A549 (cell line): Measurements from ENCODE around the gene AKR1C3. TPM values are rescaled to one million over a fixed set of nuclear protein-coding genes. Genes with fewer than 3 reads are reported as not detected.

Experiments
- ATAC-seq, 2 experiments: fragments of 200-7000 bp in 1 of 2; fragments of >200 bp in 1 of 2; cut with Nextera tagmentation in 1 of 2; cut with Tn5 transposase in 1 of 2; 3 replicates each; pipeline versions ENCODE4 v1.8.0 to v1.9.1; 2018 to 2020; ENCODE audit warnings: mild to moderate bottlenecking in 1 of 2, moderate library complexity in 1 of 2
- CTCF ChIA-PET: fragments of 300-600 bp; sonication (Branson Sonifier 250); formaldehyde crosslinking; extraction: SDS; loops from one replicate; lab custom pipeline; 2021; ENCODE audit warnings: antibody characterized with exemption, inconsistent platforms; lab: Yijun Ruan, JAX
- POLR2A ChIA-PET: fragments of 350-600 bp; formaldehyde crosslinking; extraction: SDS; loops from one replicate; lab custom pipeline; 2021; ENCODE audit warnings: antibody characterized with exemption, inconsistent platforms; lab: Yijun Ruan, JAX
- DNase-seq, 2 experiments: peaks; one replicate each; pipeline versions ENCODE4 v3.0.0 to v3.0.0-alpha.2; 2011 to 2016; ENCODE audit warnings: low read depth in 1 of 2, low spot score in 1 of 2
- FAIRE-seq: peaks from 2 replicates; lab custom pipeline; 2011; peaks lifted over from hg19 to GRCh38; lab: Jason Lieb, UNC
- H3K27ac ChIP-seq, 2 experiments: fragments of >200 bp; sonication (Bioruptor Twin); formaldehyde crosslinking; 3 replicates each; pipeline ENCODE4 v1.5.1; 2016 to 2017
- H3K4me1 ChIP-seq: fragments of >200 bp; sonication (Bioruptor Twin); formaldehyde crosslinking; 3 replicates; pipeline ENCODE4 v1.6.1; 2016
- H3K4me2 ChIP-seq: fragments of >200 bp; sonication (Bioruptor Twin); formaldehyde crosslinking; 3 replicates; pipeline ENCODE4 v1.6.1; 2016
- H3K4me3 ChIP-seq: fragments of >200 bp; sonication (Bioruptor Twin); formaldehyde crosslinking; 3 replicates; pipeline ENCODE4 v1.5.1; 2016
- H3K9me3 ChIP-seq: fragments of >200 bp; sonication (Bioruptor Twin); formaldehyde crosslinking; 3 replicates; pipeline ENCODE4 v1.6.1; 2016
- EHF ChIP-seq: fragments of 250-450 bp; sonication (Bioruptor Pico); IDR thresholded peaks from 2 replicates; pipeline ENCODE4 v1.5.0; 2020; ENCODE audit warnings: mild to moderate bottlenecking
- EHMT2 ChIP-seq: fragments of 200-600 bp; sonication (generic); IDR thresholded peaks from 2 replicates; pipeline ENCODE4 v1.6.1; 2016; ENCODE audit warnings: antibody characterized with exemption, low read depth, mild to moderate bottlenecking, moderate library complexity
- FOXS1 ChIP-seq: fragments of 250-450 bp; sonication (Bioruptor Pico); IDR thresholded peaks from 2 replicates; pipeline ENCODE4 v1.5.0; 2020; ENCODE audit warnings: mild to moderate bottlenecking, moderate library complexity
- HOXA7 ChIP-seq: fragments of 250-450 bp; sonication (Bioruptor Pico); IDR thresholded peaks from 2 replicates; pipeline ENCODE4 v1.5.0; 2020; ENCODE audit warnings: mild to moderate bottlenecking, moderate library complexity
- HOXB13 ChIP-seq: fragments of 250-450 bp; sonication (Bioruptor Pico); IDR thresholded peaks from 2 replicates; pipeline ENCODE4 v1.5.0; 2020; ENCODE audit warnings: low read depth, mild to moderate bottlenecking, moderate library complexity
- HOXB5 ChIP-seq: fragments of 250-450 bp; sonication (Bioruptor Pico); IDR thresholded peaks from 2 replicates; pipeline ENCODE4 v1.5.0; 2020; ENCODE audit warnings: mild to moderate bottlenecking, moderate library complexity
- JUN ChIP-seq, 2 experiments: fragments of >200 bp; sonication (Bioruptor Twin); formaldehyde crosslinking; IDR thresholded peaks; 2 replicates in 1 of 2; 3 replicates in 1 of 2; pipeline ENCODE4 v1.6.1; 2016 to 2017
- KDM1A ChIP-seq: fragments of 200-600 bp; sonication (generic); IDR thresholded peaks from 2 replicates; pipeline ENCODE4 v1.6.1; 2016; ENCODE audit warnings: low read depth, mild to moderate bottlenecking
- MAFK ChIP-seq: fragments of 450-650 bp; IDR thresholded peaks from 2 replicates; pipeline ENCODE4 v1.6.1; 2014; ENCODE audit not compliant: partially characterized antibody
- NFE2L2 ChIP-seq: fragments of 150-350 bp; conservative IDR thresholded peaks from 2 replicates; pipeline ENCODE4 v1.6.1; 2014; ENCODE audit warnings: low read length
- PHF8 ChIP-seq: fragments of 200-600 bp; sonication (generic); IDR thresholded peaks from 2 replicates; pipeline ENCODE4 v1.6.1; 2016; ENCODE audit warnings: low read depth, mild to moderate bottlenecking, antibody characterized with exemption, moderate library complexity, borderline replicate concordance
- POLR2AphosphoS2 ChIP-seq: conservative IDR thresholded peaks from 2 replicates; pipeline ENCODE4 v1.6.1; 2012; ENCODE audit warnings: low read length, improper control_type of control experiment, inconsistent platforms
- RAD21 ChIP-seq, 2 experiments: fragments of >200 bp in 1 of 2; sonication (Bioruptor Twin) in 1 of 2; formaldehyde crosslinking in 1 of 2; IDR thresholded peaks in 1 of 2; conservative IDR thresholded peaks in 1 of 2; 2 replicates in 1 of 2; 3 replicates in 1 of 2; pipeline ENCODE4 v1.6.1; 2012 to 2018; ENCODE audit warnings: inconsistent platforms in 1 of 2
- ZNF302 ChIP-seq: fragments of 250-450 bp; sonication (Bioruptor Pico); IDR thresholded peaks from 2 replicates; pipeline ENCODE4 v1.9.0; 2021; ENCODE audit warnings: inconsistent platforms, mild to moderate bottlenecking, moderate library complexity
- ZSCAN20 ChIP-seq: fragments of 250-450 bp; sonication (Bioruptor Pico); IDR thresholded peaks from 2 replicates; pipeline ENCODE4 v1.8.0; 2022; ENCODE audit warnings: mild to moderate bottlenecking, moderate library complexity
- WGBS: methylation state at CpG from one replicate; pipeline ENCODE4 v1.1.6; 2017; ENCODE audit errors: missing lambda C conversion rate; 5-methylcytosine and 5-hydroxymethylcytosine counted together
- polyA plus RNA-seq, 4 experiments: library from polyadenylated mRNA; depleted of rRNA in 3 of 4; stranded (reverse); fragments of >200 nt; fragmentation: RNase III in 1 of 4; extraction: RNeasy Plus Mini Kit Qiagen cat#74134 plus additional on column Dnase treatment in 1 of 4; gene quantifications; 2 replicates in 3 of 4; 3 replicates in 1 of 4; pipeline ENCODE4 v1.2.3, GENCODE V29; 2011 to 2017
- TF ChIP-seq, protein P1 (sequence below): fragments of >200 bp; sonication (Bioruptor Twin); formaldehyde crosslinking; IDR thresholded peaks from 2 replicates; pipeline ENCODE4 v1.6.1; 2016
- TF ChIP-seq, protein P2 (sequence below): fragments of 250-450 bp; sonication (Bioruptor Pico); IDR thresholded peaks from 2 replicates; pipeline ENCODE4 v1.5.0; 2020; ENCODE audit warnings: low read depth, mild to moderate bottlenecking, moderate library complexity
- TF ChIP-seq, protein P3 (sequence below): fragments of >200 bp; sonication (Bioruptor Twin); formaldehyde crosslinking; IDR thresholded peaks from 3 replicates; pipeline ENCODE4 v1.5.1; 2016
- TF ChIP-seq, protein P4 (sequence below): IDR thresholded peaks from 2 replicates; pipeline ENCODE4 v1.6.1; 2012
- TF ChIP-seq, protein P5 (sequence below): IDR thresholded peaks from 2 replicates; pipeline ENCODE4 v1.6.1; 2012; ENCODE audit warnings: low read depth, borderline replicate concordance
- TF ChIP-seq, protein P6 (sequence below): fragments of >200 bp; sonication (Bioruptor Twin); formaldehyde crosslinking; IDR thresholded peaks from 3 replicates; pipeline ENCODE4 v1.6.1; 2016

AKR1C3 gene
- polyA plus RNA-seq, 2 of the 4 experiments (the other 2 are of a cell fraction), result 1,998 to 3,820 TPM

DNA sequence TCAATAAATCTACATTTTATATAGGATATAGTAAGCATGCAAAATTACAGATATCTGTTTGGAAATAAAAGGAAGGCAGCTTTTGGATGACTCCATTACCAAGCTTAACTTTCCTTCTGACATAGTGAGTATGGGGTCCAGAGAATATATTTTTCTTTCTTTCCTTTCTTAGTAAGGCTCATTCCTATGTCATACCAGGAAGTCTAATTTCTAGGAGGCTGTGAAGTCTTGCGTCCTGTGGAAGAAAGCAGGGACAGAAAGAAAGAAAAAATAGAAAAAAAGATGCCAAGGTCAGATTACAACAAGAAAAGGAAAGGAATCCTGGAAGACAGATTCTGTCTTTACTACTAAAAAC, 54.4 kb downstream of the AKR1C3 start:
- TF ChIP-seq JUN (IDR thresholded peaks at IDR 0.05) (no peak), RAD21 (conservative IDR thresholded peaks at IDR 0.05 in 1 of 2, IDR thresholded peaks at IDR 0.05 in 1 of 2) (0 out of 5 replicates have a peak, but pooled peaks of 1 of the 2 experiments have one; percentile 1)
- Histone ChIP-seq H3K4me1 (peaks cover 38% of the 10 kb centered on the region), H3K27ac (peak overlapping the region; percentile 95 to 99), H3K4me3 (no peak overlapping the region), H3K9me3 (peaks cover 41% of the 10 kb centered on the region; the same call in 2 of the 3 replicates), H3K4me2 (peak overlapping the region; percentile 72)
- POLR2A ChIA-PET, result no interaction called here
- CTCF ChIA-PET, result interaction anchor here (1.4 kb wide), 1 partner anchor 40 kb away, joined by 3 read pairs; no protein-coding TSS in a partner anchor
- ATAC-seq (peak; percentile 26 to 52; a peak in 3 of 6 replicates), FAIRE-seq (peak; percentile 84), DNase-seq (peak; percentile 6 to 69)
- 6% methylated on average over 1 of the region's 1 CpG for WGBS

DNA sequence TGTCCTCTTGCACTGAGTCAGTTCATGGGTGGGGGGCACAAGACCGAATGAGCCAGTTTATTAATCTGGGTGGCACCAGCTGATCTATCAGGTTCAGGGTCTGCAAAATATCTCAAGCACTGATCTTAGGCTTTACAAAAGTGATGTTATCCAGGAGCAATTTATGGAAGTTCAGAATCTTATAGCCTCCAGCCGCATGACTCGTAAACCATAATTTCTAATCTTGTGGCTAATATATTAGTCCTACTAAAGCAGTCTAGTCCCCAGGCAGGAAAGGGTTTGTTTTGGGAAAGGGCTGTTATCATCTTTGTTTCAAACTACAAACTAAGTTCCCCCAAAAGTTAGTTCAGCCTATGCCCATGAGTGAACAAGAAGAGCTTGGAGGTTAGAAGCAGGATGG, 56.9 kb downstream of the AKR1C3 start:
- ATAC-seq (no peak), DNase-seq (no peak), FAIRE-seq (no peak)
- ChIA-PET CTCF (no interaction called here), POLR2A (no interaction called here)
- Histone ChIP-seq H3K9me3 (peaks cover 42% of the 10 kb centered on the region; the same call in 2 of the 3 replicates), H3K4me2 (no peak overlapping the region), H3K27ac (peak overlapping the region; percentile 24 to 70; a peak in 5 of 6 replicates), H3K4me1 (peaks cover 38% of the 10 kb centered on the region), H3K4me3 (no peak overlapping the region)
- no peak for TF ChIP-seq ZNF302 (CRISPR knock-in tag)
- 95% methylated on average over 3 of the region's 3 CpGs for WGBS

DNA sequence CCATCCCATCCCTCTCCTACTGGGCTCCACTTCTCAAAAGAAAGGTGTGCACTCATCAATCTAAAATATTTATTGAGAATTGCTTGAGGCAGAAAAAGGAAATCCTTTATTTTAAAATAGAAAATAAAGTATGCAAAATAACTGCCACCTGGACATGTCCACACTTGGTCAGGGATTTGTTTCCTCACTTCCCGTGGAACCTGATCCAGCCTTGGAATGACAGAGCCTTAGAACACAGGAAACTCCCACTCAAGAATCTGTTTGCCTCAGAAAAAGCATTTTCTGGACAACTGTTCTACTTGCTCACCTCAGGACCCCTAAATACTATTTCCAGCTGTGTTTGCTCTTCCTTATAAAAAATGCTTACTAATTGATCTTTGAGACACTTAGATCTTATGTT, 61.7 kb downstream of the AKR1C3 start:
- TF ChIP-seq, protein P1, sequence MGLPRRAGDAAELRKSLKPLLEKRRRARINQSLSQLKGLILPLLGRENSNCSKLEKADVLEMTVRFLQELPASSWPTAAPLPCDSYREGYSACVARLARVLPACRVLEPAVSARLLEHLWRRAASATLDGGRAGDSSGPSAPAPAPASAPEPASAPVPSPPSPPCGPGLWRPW, result no peak
- TF ChIP-seq MAFK, result no peak
- TF ChIP-seq, protein P2, sequence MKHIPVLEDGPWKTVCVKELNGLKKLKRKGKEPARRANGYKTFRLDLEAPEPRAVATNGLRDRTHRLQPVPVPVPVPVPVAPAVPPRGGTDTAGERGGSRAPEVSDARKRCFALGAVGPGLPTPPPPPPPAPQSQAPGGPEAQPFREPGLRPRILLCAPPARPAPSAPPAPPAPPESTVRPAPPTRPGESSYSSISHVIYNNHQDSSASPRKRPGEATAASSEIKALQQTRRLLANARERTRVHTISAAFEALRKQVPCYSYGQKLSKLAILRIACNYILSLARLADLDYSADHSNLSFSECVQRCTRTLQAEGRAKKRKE, result no peak
- no peak for TF ChIP-seq HOXA7 (CRISPR knock-in tag)
- no peak for TF ChIP-seq NFE2L2
- TF ChIP-seq, protein P3, sequence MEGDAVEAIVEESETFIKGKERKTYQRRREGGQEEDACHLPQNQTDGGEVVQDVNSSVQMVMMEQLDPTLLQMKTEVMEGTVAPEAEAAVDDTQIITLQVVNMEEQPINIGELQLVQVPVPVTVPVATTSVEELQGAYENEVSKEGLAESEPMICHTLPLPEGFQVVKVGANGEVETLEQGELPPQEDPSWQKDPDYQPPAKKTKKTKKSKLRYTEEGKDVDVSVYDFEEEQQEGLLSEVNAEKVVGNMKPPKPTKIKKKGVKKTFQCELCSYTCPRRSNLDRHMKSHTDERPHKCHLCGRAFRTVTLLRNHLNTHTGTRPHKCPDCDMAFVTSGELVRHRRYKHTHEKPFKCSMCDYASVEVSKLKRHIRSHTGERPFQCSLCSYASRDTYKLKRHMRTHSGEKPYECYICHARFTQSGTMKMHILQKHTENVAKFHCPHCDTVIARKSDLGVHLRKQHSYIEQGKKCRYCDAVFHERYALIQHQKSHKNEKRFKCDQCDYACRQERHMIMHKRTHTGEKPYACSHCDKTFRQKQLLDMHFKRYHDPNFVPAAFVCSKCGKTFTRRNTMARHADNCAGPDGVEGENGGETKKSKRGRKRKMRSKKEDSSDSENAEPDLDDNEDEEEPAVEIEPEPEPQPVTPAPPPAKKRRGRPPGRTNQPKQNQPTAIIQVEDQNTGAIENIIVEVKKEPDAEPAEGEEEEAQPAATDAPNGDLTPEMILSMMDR, result no peak
- TF ChIP-seq, protein P4, sequence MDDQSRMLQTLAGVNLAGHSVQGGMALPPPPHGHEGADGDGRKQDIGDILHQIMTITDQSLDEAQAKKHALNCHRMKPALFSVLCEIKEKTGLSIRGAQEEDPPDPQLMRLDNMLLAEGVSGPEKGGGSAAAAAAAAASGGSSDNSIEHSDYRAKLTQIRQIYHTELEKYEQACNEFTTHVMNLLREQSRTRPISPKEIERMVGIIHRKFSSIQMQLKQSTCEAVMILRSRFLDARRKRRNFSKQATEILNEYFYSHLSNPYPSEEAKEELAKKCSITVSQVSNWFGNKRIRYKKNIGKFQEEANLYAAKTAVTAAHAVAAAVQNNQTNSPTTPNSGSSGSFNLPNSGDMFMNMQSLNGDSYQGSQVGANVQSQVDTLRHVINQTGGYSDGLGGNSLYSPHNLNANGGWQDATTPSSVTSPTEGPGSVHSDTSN, result no peak
- TF ChIP-seq, protein P5, sequence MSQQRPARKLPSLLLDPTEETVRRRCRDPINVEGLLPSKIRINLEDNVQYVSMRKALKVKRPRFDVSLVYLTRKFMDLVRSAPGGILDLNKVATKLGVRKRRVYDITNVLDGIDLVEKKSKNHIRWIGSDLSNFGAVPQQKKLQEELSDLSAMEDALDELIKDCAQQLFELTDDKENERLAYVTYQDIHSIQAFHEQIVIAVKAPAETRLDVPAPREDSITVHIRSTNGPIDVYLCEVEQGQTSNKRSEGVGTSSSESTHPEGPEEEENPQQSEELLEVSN, result no peak
- TF ChIP-seq, protein P6, sequence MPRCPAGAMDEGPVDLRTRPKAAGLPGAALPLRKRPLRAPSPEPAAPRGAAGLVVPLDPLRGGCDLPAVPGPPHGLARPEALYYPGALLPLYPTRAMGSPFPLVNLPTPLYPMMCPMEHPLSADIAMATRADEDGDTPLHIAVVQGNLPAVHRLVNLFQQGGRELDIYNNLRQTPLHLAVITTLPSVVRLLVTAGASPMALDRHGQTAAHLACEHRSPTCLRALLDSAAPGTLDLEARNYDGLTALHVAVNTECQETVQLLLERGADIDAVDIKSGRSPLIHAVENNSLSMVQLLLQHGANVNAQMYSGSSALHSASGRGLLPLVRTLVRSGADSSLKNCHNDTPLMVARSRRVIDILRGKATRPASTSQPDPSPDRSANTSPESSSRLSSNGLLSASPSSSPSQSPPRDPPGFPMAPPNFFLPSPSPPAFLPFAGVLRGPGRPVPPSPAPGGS, result no peak
- TF ChIP-seq ZSCAN20, result no peak
- no peak for TF ChIP-seq HOXB5
- no peak for TF ChIP-seq KDM1A
- no peak for TF ChIP-seq FOXS1 (CRISPR knock-in tag)
- no peak for TF ChIP-seq EHMT2
- no peak for TF ChIP-seq HOXB13 (CRISPR knock-in tag)
- no peak for TF ChIP-seq PHF8
- no peak for TF ChIP-seq POLR2AphosphoS2
- TF ChIP-seq EHF (CRISPR knock-in tag), result no peak
- TF ChIP-seq, all 56 proteins: peak for 0
- ATAC-seq (no peak), DNase-seq (no peak), FAIRE-seq (no peak)
- Histone ChIP-seq H3K4me2 (no peak overlapping the region), H3K9me3 (peaks cover 32% of the 10 kb centered on the region; the same call in 2 of the 3 replicates), H3K4me3 (no peak overlapping the region), H3K27ac (peak overlapping the region in 1 of 2 experiments; percentile 25; a peak in 2 of 6 replicates), H3K4me1 (no peaks in the 10 kb centered on the region)
- ChIA-PET POLR2A (no interaction called here), CTCF (no interaction called here)
- 63% methylated on average over 1 of the region's 1 CpG for WGBS
